Lung (tissue), 12 donors: ENCODE results near the gene CACNA1D. TPM values are rescaled to one million over a fixed set of nuclear protein-coding genes. Genes with fewer than 3 reads are reported as not detected.
A peak's percentile ranks its signal among the peaks of the same experiment; 100 is the strongest.

Source experiments
- ATAC-seq: fragments of 200-7000 bp; cut with Tn5 transposase; one replicate; pipeline ENCODE4 v1.9.1; 2020; ENCODE audit warnings: moderate number of reproducible peaks; ENCODE audit not compliant: insufficient read depth, low FRiP score
- DNase-seq, 3 donors: peaks; one replicate each; pipeline ENCODE4 v3.0.0-alpha.2; 2013 to 2017
- H3K27ac ChIP-seq, 2 donors: one replicate each; pipeline ENCODE4 v1.5.1; 2013; ENCODE audit warnings: mild to moderate bottlenecking in 2 of 2, moderate library complexity in 2 of 2, control low read depth in 1 of 2, inconsistent platforms in 1 of 2, low read depth in 1 of 2, low read length in 1 of 2
- H3K27me3 ChIP-seq, 3 donors: one replicate each; pipeline ENCODE4 v1.5.1; 2013; ENCODE audit warnings: low read length in 2 of 3; ENCODE audit not compliant: control insufficient read depth in 3 of 3, insufficient read depth in 3 of 3
- H3K36me3 ChIP-seq, 4 donors: one replicate each; pipeline ENCODE4 v1.5.1; 2013; ENCODE audit warnings: low read length in 4 of 4, mild to moderate bottlenecking in 1 of 4, moderate library complexity in 1 of 4; ENCODE audit not compliant: control insufficient read depth in 4 of 4, insufficient read depth in 4 of 4
- H3K4me1 ChIP-seq, 5 donors: one replicate each; pipeline ENCODE4 v1.5.1; 2013; ENCODE audit warnings: low read length in 5 of 5, mild to moderate bottlenecking in 2 of 5, moderate library complexity in 1 of 5; ENCODE audit not compliant: control insufficient read depth in 5 of 5, insufficient read depth in 5 of 5
- H3K4me3 ChIP-seq: one replicate; pipeline ENCODE4 v1.5.1; 2013; ENCODE audit warnings: mild to moderate bottlenecking, control low read depth, moderate library complexity
- H3K9ac ChIP-seq, 2 donors: one replicate each; pipeline ENCODE4 v1.5.1; 2013; ENCODE audit warnings: low read length in 2 of 2, control low read depth in 1 of 2; ENCODE audit not compliant: insufficient read depth in 1 of 2
- H3K9me3 ChIP-seq, 4 donors: one replicate each; pipeline ENCODE4 v1.5.1; 2013; ENCODE audit warnings: low read length in 3 of 4, mild to moderate bottlenecking in 1 of 4, moderate library complexity in 1 of 4; ENCODE audit not compliant: control insufficient read depth in 4 of 4, insufficient read depth in 3 of 4
- CTCF ChIP-seq: IDR thresholded peaks from 2 replicates; pipeline ENCODE4 v1.5.1; 2012; ENCODE audit warnings: mild to moderate bottlenecking; ENCODE audit errors: control extremely low read depth, extremely low read depth
- WGBS, 2 donors: extraction: QIAGEN DNeasy Blood & Tissue Kit; methylation state at CpG; one replicate each; pipeline ENCODE4 v1.1.7; 2013; 5-methylcytosine and 5-hydroxymethylcytosine counted together
- polyA plus RNA-seq, 2 donors: library from polyadenylated mRNA; stranded (reverse); fragments of 200-250 nt; gene quantifications; one replicate each; pipeline ENCODE4 v1.2.1, GENCODE V29; 2013
- total RNA-seq, 2 donors: library from RNA; depleted of rRNA in 1 of 2; stranded (reverse); fragments of >200 nt in 1 of 2; gene quantifications; one replicate each; pipeline ENCODE4 v1.2.1, GENCODE V29; 2014 to 2021
- donor health status: control.
- donor health status: control.
- donor health status: Bipolar disorder and iron deficiency.
- donor health status: healthy.
- donor health status: DM: yes; HTN: yes; CAD: no.

Gene CACNA1D
- total and polyA plus RNA-seq, 4 donors: 2.7 to 96.8 (median 23.1) TPM

GRCh38 chr3:53577506-53577905 is 83.1 kb downstream of the CACNA1D start:
- no peak for TF ChIP-seq CTCF
- no peak overlapping the region for H3K9ac ChIP-seq
- no peaks in the 10 kb centered on the region for H3K9me3 ChIP-seq
- ATAC-seq (no peak), DNase-seq (peak; percentile 52 to 66 (median 55))
- H3K27me3 ChIP-seq: no peaks in the 10 kb centered on the region
- no peak overlapping the region for H3K4me3 ChIP-seq
- H3K4me1 ChIP-seq: peaks cover 0 to 6% (median 0%) of the 10 kb centered on the region in 5 donors
- 21 to 50% methylated on average over 3 of the region's 3 CpGs for WGBS, 2 donors
- peaks cover 0 to 14% (median 5%) of the 10 kb centered on the region in 4 donors for H3K36me3 ChIP-seq
- no peak overlapping the region for H3K27ac ChIP-seq

DNA sequence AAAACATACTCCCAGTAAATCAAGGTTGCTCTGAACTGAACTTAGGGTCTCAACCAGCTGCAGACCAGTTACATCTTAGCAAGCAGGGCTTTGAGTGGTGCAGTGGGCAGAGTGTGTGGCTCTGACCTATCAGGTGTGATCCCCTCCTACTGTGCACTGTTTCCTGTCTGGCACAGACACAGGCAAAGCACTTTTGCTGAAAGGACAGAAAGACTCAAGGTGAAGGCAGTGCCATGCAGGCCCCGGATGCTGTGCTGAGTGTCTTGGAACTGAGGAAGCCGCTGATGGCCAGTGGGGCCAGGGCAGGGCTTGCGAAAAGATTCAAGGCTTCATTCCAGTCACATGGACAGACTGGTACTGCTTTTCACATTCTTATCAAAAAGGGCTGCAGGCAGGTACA is 85.2 kb downstream of the CACNA1D start:
- Histone ChIP-seq H3K9ac (no peak overlapping the region), H3K27ac (no peak overlapping the region), H3K4me1 (peaks cover 0 to 6% (median under 1%) of the 10 kb centered on the region in 5 donors), H3K9me3 (no peaks in the 10 kb centered on the region), H3K4me3 (no peak overlapping the region), H3K27me3 (no peaks in the 10 kb centered on the region), H3K36me3 (peaks cover 0 to 13% (median 4%) of the 10 kb centered on the region in 4 donors)
- TF ChIP-seq CTCF: no peak
- DNase-seq (no peak), ATAC-seq (no peak)
- whole genome bisulfite sequencing, 2 donors: 85 to 93% methylated on average over 3 of the region's 3 CpGs

DNA sequence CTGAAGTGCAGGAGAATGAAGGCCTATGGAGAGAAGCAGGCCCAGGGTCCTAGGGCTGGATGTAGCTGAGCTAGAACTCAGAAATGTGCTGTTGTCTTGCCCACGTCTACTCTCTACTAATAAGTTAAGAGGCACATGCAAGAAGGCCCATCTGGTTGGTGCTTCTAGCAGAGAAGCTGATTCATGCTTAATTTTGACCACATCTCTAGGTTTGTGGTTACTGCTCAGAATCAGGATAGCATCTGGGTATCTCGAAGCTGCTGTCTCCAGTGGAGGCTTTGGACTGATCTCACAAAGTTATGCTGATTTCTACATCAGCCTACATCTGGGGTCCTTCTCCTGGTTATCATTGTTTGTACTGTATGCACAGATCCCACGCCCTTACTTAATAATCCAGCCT is 87.3 kb downstream of the CACNA1D start:
- DNase-seq (no peak), ATAC-seq (no peak)
- Histone ChIP-seq H3K4me3 (no peak overlapping the region), H3K27ac (no peak overlapping the region), H3K9me3 (no peaks in the 10 kb centered on the region), H3K9ac (no peak overlapping the region), H3K4me1 (peaks cover 0 to 6% (median 2%) of the 10 kb centered on the region in 5 donors), H3K36me3 (peaks cover 0 to 10% (median 4%) of the 10 kb centered on the region in 4 donors), H3K27me3 (no peaks in the 10 kb centered on the region)
- WGBS, 2 donors: 38 to 56% methylated on average over 3 of the region's 3 CpGs
- no peak for TF ChIP-seq CTCF

GRCh38 chr3:53583161-53583690 is 88.8 kb downstream of the CACNA1D start:
- DNase-seq: no peak
- no peak for ATAC-seq
- no peak overlapping the region for H3K9ac ChIP-seq
- no peak overlapping the region for H3K4me3 ChIP-seq
- peaks cover 0 to 2% (median 0%) of the 10 kb centered on the region in 5 donors for H3K4me1 ChIP-seq
- no peaks in the 10 kb centered on the region for H3K9me3 ChIP-seq
- H3K27ac ChIP-seq: no peak overlapping the region
- WGBS, 2 donors: 77 to 78% methylated on average over 2 of the region's 2 CpGs
- H3K27me3 ChIP-seq: no peaks in the 10 kb centered on the region
- no peak for TF ChIP-seq CTCF
- peaks cover 0 to 10% (median 4%) of the 10 kb centered on the region in 4 donors for H3K36me3 ChIP-seq
